Esophagus mucosa (tissue), 1 donor: ENCODE results near the gene TBC1D2B. TPM values are rescaled to one million over a fixed set of nuclear protein-coding genes. Genes with fewer than 3 reads are reported as not detected.
"Not testable (repeated sequence)": the region's sequence is repeated elsewhere in the genome, so short reads cannot be mapped to it uniquely, and the experiment has no call there.

Experiments
- ATAC-seq: fragments of 200-7000 bp; cut with Tn5 transposase; one replicate; pipeline ENCODE4 v1.9.1; 2020
- total RNA-seq: library from RNA; stranded (reverse); gene quantifications from one replicate; pipeline ENCODE4 v1.2.4, GENCODE V29; 2023
- donor health status: DM: yes; HTN: yes; CAD: no.

TBC1D2B gene
- total RNA-seq, 1 donor from 2014 or later = 18.6 TPM

- peak; percentile 28 for ATAC-seq
Observed at GRCh38 chr15:77971875-77972274, 105.6 kb downstream of the TBC1D2B start.

DNA sequence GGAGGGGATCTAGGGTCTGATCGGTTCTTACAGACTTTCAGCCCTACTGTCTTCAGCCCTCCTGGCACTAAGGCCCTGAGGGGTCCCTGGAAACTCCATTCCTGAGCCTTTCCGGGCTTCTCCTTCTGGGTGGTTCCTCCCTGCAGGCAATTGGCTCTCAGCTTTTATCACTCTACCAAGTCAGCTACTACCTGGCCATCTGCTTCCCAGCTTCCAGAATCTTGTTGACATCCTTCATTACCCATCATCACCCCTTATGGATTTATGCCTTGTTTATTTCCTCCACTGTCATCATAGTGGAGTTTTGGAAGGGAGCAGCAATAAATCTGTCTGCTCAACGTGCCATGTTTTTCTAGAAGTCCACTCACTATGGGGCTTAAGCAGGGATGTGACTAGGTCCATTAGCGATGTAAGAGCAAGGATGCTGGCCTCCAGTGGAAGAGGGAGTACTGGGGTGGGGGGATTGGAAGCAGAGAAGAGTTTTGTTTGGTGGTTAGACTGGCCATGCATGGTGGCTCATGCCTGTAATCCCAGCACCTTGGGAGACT is 106.6 kb downstream of the TBC1D2B start:
- ATAC-seq = not testable (repeated sequence)

- no peak for ATAC-seq
Observed at GRCh38 chr15:77969055-77969454, 108.5 kb downstream of the TBC1D2B start.

- no peak for ATAC-seq
Observed at GRCh38 chr15:77967798-77968197, 109.7 kb downstream of the TBC1D2B start.

DNA sequence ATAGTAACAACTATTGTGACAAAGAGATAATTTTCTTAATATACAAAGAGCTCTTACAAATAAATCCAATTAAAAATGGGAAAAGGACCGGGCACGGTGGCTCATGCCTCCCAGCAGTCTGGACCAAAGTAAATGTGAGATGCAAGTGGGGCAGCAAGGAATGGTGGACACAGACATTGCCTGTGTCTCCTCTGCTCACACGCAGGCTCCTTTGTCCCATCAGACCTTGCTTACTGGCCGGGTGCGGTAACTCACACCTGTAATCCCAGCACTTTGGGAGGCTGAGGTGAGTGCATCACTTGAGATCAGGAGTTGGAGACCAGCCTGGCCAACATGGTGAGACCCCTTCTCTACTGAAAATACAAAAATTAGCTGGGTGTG is 110.3 kb downstream of the TBC1D2B start:
- ATAC-seq = not testable (repeated sequence)

DNA sequence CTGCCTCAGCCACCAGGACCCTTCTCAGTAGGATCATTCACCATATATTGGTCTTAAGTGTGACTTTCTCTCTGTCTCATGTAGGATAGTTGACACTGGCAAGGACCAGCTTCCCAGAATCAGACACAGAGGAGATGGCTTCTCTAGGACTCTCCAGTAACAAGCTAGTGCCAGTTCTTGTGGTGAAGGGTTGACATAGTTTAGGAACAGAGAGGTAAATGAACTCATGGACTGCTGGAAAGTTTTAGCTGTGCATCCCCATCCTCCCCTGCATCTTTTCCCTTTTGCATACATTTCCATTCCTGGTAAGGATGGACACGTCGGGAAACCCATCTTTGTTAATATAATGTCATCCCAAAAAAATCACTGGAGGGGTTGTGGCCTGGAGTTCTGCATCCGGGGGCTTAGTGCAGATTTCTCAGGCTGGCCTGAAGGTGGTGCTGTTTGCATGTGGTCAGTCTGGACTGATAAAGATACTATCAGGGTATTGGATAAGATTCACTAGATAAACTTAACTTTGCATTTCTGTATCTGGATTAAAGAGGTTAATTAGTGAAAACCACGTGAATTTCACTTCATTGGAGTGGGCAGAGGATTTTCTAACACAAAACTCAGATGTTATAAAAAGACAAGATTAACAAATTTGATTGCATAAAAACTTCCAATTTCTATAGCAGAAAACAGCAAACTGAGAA is 110.8 kb downstream of the TBC1D2B start:
- peak; percentile 72 for ATAC-seq

GRCh38 chr15:77964193-77964592 is 113.3 kb downstream of the TBC1D2B start:
- ATAC-seq = no peak

DNA sequence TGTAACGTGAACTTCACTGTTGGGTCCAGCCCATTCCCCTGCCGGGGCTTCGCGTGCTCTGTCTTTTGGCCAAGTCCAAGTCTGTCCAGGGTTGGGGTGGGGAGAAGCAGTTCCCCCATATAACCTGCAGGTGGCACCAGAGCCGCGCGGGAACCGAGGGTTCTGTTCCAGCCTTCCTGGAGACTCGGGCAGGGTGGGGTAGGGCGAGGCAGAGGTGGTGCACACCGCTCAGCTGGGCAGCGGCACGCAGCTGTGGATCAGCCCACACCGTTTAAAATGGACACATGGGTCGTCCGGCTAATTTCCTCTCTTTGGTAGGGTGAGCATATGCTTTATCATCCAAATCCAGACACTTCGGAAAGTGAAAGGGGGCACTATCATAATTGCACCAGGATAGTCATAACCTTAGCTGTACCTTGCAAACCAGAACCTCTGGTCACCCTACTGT is 118.1 kb downstream of the TBC1D2B start:
- ATAC-seq = peak; percentile 99

DNA sequence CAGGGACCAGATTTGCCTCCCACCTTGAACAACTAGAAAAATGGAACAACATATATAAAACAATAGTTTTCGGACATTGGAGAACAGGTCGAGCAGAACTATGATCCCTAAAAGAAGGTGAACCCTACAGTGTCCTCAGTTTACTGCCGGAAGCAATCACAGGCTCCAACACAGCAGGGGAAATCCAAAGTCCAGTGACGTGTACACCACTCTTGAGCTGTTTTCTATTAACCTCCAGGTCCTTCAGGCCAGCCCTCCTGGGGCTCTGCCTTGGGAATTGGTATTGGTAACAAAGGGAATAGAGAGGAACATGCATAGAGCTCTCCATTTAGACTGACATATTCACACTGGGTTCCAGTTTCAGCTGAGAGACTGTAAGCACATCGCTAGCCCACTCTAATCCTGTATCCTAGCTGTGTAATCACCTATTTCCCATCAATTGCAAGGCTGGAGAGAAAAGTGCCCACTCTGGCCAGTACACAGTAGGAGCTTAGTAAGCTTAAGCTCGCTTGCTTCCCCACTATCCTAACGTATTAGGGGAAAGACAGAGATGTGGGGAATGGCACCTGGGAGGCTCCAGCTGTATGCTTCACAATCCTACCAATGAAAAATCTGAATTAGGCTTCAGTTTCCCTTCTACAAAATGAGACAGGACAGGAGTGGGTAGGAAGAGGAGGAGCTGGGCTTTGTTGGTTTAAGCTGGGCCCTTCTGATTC is 118.6 kb downstream of the TBC1D2B start:
- ATAC-seq = not testable (repeated sequence)

DNA sequence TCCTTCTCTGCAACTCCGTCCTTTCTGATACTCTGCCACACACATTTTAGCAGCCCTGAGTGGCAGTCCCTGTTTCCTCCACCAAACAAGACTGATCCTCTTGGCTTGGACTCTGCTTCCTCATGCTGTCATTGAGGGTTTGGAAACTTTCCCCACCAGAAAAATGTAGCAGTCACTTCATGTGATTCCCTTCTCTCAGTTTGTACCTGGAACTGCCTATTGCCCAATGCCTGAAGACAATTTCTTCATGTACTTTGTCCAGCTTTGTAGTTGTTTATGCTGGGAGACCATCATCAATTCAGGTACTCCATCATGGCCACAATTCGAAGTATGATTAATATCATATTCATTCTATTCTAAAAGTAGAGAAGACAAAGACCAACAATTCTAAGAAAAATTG is 119.5 kb downstream of the TBC1D2B start:
- ATAC-seq = not testable (repeated sequence)

DNA sequence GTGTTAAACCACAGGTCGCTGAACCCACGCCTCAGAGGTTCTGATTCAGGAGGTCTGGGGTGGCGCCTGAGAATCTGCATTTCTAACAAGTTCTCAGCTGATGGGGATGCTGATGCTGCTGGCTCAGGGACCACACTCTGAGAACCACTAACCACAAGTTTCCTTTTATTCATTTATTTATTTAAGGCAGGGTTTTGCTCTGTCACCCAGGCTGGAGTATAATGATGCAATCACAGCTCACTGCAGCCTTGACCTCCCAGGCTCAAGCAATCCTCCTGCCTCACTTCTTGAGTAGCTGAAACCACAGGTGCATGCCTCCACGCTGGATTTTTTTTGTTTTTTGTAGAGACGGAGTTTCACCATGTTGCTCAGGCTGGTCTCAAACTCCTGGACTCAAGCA is 123.6 kb downstream of the TBC1D2B start:
- not testable (repeated sequence) for ATAC-seq

DNA sequence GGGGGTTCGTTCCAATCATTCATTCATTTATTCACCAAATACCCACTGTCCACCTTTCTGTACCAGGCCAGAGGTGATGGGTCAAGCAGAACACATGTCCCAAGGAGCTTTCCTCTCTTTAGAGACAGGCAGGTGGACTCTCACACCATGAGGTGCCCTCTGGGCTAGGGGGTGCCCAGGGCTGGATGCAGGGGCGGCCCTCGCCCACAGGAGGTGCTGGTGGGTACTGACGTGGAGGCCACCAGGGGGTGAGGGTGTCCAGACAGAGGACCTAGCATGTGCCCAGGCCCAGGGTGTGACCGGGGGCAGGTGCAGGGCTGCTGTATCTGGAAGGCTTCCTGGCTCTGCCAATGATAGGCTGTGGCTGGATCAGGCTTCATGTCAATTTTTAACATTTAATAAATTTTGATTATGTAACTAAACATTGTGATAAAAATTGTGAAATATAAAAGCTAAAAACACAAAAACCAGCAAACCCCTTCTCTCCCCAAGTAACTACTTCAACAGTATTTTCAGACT is 124.5 kb downstream of the TBC1D2B start:
- ATAC-seq = not testable (repeated sequence)

DNA sequence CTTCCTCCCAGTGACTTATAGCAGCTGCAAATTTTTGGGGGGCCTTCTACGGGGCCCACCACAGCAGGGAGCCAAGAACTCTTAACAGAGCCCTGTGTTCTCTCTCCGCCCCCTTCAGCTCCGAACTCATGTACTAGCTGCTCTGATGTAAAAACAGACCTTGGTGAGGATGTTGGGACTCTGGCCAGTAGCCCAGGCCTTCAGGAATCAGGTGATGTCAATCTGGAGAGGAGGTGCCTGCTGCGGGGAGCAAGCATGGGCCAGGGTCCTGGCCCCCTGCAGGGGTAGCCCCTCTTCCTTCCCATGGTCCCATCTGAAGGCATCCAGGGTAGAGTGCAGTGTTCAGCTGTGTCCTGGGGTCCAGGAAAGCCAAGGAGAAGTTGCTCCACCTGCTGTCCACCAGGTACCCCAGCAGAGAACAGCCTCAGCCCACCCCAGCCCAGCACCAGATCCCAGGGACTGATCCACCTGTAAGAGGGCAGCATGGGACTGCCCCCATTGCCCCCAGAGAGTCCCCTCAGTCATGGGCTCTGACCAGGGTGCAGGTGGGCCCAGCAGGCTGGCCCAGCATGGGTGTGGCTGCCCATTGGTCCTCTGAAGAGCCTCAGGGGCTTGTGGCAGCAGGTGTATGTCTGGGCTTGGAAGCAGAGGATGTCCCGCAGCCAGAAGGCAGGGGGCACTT is 126.3 kb downstream of the TBC1D2B start:
- ATAC-seq = peak; percentile 46

DNA sequence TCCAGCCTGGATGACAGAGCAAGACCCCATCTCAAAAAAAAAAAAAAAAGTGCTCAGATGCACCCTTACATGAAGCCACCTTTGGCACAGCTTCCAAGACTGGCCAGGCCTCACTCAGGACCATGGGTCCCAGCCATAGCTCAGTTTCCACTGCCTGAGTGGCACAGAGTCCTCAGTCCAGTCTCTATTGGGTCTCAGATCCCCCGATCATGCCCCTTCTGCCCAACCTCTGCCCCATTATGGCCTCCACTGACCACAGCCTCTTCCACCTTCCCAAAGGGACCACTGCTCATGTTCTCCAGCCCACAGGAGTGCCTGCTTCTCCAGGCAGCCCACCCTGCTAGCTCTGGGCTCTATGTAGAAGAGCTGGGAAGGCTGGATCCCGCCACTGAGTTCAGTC is 127.0 kb downstream of the TBC1D2B start:
- not testable (repeated sequence) for ATAC-seq

DNA sequence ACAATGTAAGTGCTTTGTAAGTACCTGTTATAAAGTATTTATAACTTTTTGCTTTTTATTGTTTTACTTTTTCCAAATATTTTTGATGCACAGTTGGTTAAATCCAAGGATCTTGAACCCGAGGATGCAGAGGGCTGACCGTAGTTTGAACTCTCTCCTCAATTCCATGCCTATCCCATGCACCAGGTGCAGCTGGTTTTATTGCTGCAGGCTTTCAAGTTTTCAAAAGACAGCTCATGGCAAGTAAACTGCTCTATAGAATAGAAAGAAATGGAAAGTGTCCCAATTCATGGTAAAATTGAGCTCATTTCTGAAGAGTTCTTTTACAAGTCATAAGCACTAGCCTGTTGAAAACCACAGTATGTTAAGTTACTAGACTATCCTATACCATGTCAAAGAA is 131.9 kb downstream of the TBC1D2B start:
- no peak for ATAC-seq

Other genes starting within 250 kb of the TBC1D2B start
- not detected for gene SH2D7, start 14.8 kb upstream of the TBC1D2B start, total RNA-seq
- gene CIB2, start 53.7 kb upstream of the TBC1D2B start, total RNA-seq = 5.6 TPM
- 99.2 TPM for gene IDH3A, start 71.7 kb upstream of the TBC1D2B start, total RNA-seq
- gene ACSBG1, start 156.9 kb upstream of the TBC1D2B start, total RNA-seq = not detected
- gene DNAJA4, start 186.9 kb upstream of the TBC1D2B start, total RNA-seq = 9.5 TPM
- gene SKIC8, start 221.9 kb upstream of the TBC1D2B start, total RNA-seq = 38.3 TPM